Endothelial cell of umbilical vein (primary cell): Measurements from ENCODE around the gene NR6A1. TPM values are rescaled to one million over a fixed set of nuclear protein-coding genes. Genes with fewer than 3 reads are reported as not detected.
A peak's percentile ranks its signal among the peaks of the same experiment; 100 is the strongest.

Experiments
- BruUV-seq: library from RNA; stranded (reverse); fragments of 400-500 nt; replicated peaks from 2 replicates; lab custom pipeline; 2021; lab: Mats Ljungman, UMichigan
- CTCF ChIA-PET: fragments of 300-600, 350-600 bp; sonication (Branson Sonifier 250); formaldehyde crosslinking; loops from one replicate; lab custom pipeline; 2021; ENCODE audit warnings: antibody characterized with exemption, inconsistent platforms; lab: Charles Lee
- POLR2A ChIA-PET: fragments of 300-600, 350-600 bp; sonication (Branson Sonifier 250); formaldehyde crosslinking; loops from one replicate; lab custom pipeline; 2021; ENCODE audit warnings: antibody characterized with exemption, inconsistent platforms; lab: Charles Lee
- DNase-seq: peaks from one replicate; pipeline ENCODE4 v3.0.0-alpha.2; 2011; ENCODE audit warnings: low read depth, low spot score
- FAIRE-seq: peaks from 2 replicates; lab custom pipeline; 2011; peaks lifted over from hg19 to GRCh38; lab: Jason Lieb, UNC
- H2AFZ ChIP-seq: 2 replicates; pipeline ENCODE4 v1.6.0; 2012; ENCODE audit warnings: low read depth, low read length, control low read depth, inconsistent platforms
- H3K27ac ChIP-seq: 2 replicates; pipeline ENCODE4 v1.5.1; 2011; ENCODE audit warnings: low read depth, mild to moderate bottlenecking, control low read depth, low read length, moderate library complexity; ENCODE audit not compliant: insufficient read depth
- H3K27me3 ChIP-seq, 2 experiments: 2 replicates each; pipeline versions ENCODE4 v1.6.0 to v1.6.1; 2011; ENCODE audit warnings: low read length in 2 of 2, mixed read lengths in 1 of 2; ENCODE audit not compliant: control insufficient read depth in 2 of 2, insufficient read depth in 2 of 2
- H3K36me3 ChIP-seq, 2 experiments: 2 replicates in 1 of 2; 3 replicates in 1 of 2; pipeline ENCODE4 v1.5.1; 2011; ENCODE audit warnings: low read length in 2 of 2, mild to moderate bottlenecking in 1 of 2, moderate library complexity in 1 of 2; ENCODE audit not compliant: control insufficient read depth in 2 of 2, insufficient read depth in 2 of 2; ENCODE audit errors: extremely low read depth in 1 of 2
- H3K4me1 ChIP-seq: 3 replicates; pipeline ENCODE4 v1.5.1; 2011; ENCODE audit warnings: mild to moderate bottlenecking, low read length; ENCODE audit not compliant: control insufficient read depth, insufficient read depth; ENCODE audit errors: extremely low read depth
- H3K4me2 ChIP-seq: 2 replicates; pipeline ENCODE4 v1.6.1; 2011; ENCODE audit warnings: low read length, control low read depth, mixed read lengths; ENCODE audit not compliant: insufficient read depth
- H3K4me3 ChIP-seq, 3 experiments: fragments of 200-600 bp in 1 of 3; sonication (generic), shearing (Covaris generic) in 1 of 3; replicated peaks in 1 of 3; 2 replicates each; pipeline ENCODE4 v1.5.1; 2011 to 2016; ENCODE audit warnings: control low read depth in 3 of 3, low read length in 3 of 3, mild to moderate bottlenecking in 2 of 3, inconsistent platforms in 1 of 3, low read depth in 1 of 3, moderate library complexity in 1 of 3; ENCODE audit not compliant: insufficient read depth in 1 of 3
- H3K79me2 ChIP-seq: 2 replicates; pipeline ENCODE4 v1.6.0; 2012; ENCODE audit warnings: low read length, inconsistent platforms; ENCODE audit not compliant: control insufficient read depth, insufficient read depth
- H3K9ac ChIP-seq: replicated peaks from 2 replicates; pipeline ENCODE3; 2011; ENCODE audit warnings: low read length, control low read depth; ENCODE audit not compliant: insufficient read depth; ENCODE audit errors: extremely low read depth
- H3K9me1 ChIP-seq: replicated peaks from 3 replicates; pipeline ENCODE4 v1.6.0; 2011; ENCODE audit warnings: mild to moderate bottlenecking, low read length; ENCODE audit not compliant: control insufficient read depth, insufficient read depth; ENCODE audit errors: extremely low read depth
- H3K9me3 ChIP-seq: replicated peaks from 2 replicates; pipeline ENCODE4 v1.5.1; 2012; ENCODE audit warnings: low read length, inconsistent platforms; ENCODE audit not compliant: control insufficient read depth, insufficient read depth
- H4K20me1 ChIP-seq: replicated peaks from 2 replicates; pipeline ENCODE3; 2011; ENCODE audit warnings: mild to moderate bottlenecking, low read length; ENCODE audit not compliant: control insufficient read depth, insufficient read depth; ENCODE audit errors: extremely low read depth
- EZH2 ChIP-seq: IDR thresholded peaks from 2 replicates; pipeline ENCODE4 v1.6.1; 2012; ENCODE audit warnings: borderline replicate concordance, low read depth, mild to moderate bottlenecking, moderate library complexity, low read length, inconsistent platforms; ENCODE audit not compliant: severe bottlenecking
- FOS ChIP-seq: IDR thresholded peaks from 2 replicates; pipeline ENCODE4 v1.6.1; 2011; ENCODE audit warnings: mild to moderate bottlenecking, low read length, moderate library complexity, borderline replicate concordance; ENCODE audit not compliant: insufficient read depth
- GATA2 ChIP-seq: IDR thresholded peaks from 2 replicates; pipeline ENCODE4 v1.7.0; 2011; ENCODE audit warnings: low read depth, mild to moderate bottlenecking, moderate library complexity, mixed read lengths, low read length; ENCODE audit not compliant: insufficient read length, insufficient read depth
- JUN ChIP-seq: IDR thresholded peaks from 2 replicates; pipeline ENCODE4 v1.6.1; 2011; ENCODE audit warnings: borderline replicate concordance, low read depth; ENCODE audit not compliant: insufficient read length, insufficient read depth
- MAX ChIP-seq: IDR thresholded peaks from 2 replicates; pipeline ENCODE4 v1.6.1; 2011; ENCODE audit not compliant: insufficient read depth, insufficient read length
- MYC ChIP-seq: IDR thresholded peaks from one replicate; pipeline ENCODE4 v1.6.1; 2011; ENCODE audit warnings: mild to moderate bottlenecking, low read depth, low read length
- POLR2A ChIP-seq: IDR thresholded peaks from 2 replicates; pipeline ENCODE4 v1.6.1; 2012; ENCODE audit warnings: low read depth, mild to moderate bottlenecking, control low read depth, low read length
- POLR2AphosphoS5 ChIP-seq: IDR thresholded peaks from 2 replicates; pipeline ENCODE4 v1.6.1; 2012; ENCODE audit warnings: low read depth, mild to moderate bottlenecking, control low read depth, low read length, moderate library complexity; ENCODE audit not compliant: insufficient read depth
- dilution Hi-C: fragments of 300-500 bp; cut with MboI; formaldehyde crosslinking; loops from one replicate; pipeline ENCODE4 v1.15.0; 2019; ENCODE audit warnings: low sequenced_read_pairs; ENCODE audit not compliant: extremely low pct_ligation_motif_present
- intact Hi-C: fragments of 100-400 bp; cut with micrococcal nuclease; formaldehyde crosslinking; loops from one replicate; pipeline ENCODE4 v1.10.0; 2022
- polyA plus RNA-seq, 4 experiments: library from polyadenylated mRNA; depleted of rRNA in 3 of 4; stranded (reverse) in 3 of 4; unstranded in 1 of 4; fragments of >200 nt; gene quantifications; 2 replicates each; pipeline versions ENCODE4 v1.2.1 to v1.2.3, GENCODE V29; 2011 to 2012; ENCODE audit warnings: missing spikeins in 1 of 4
- total RNA-seq: library from RNA; stranded (reverse); gene quantifications from 2 replicates; pipeline ENCODE4 v1.2.3, GENCODE V29; 2021

Gene NR6A1
- total and polyA plus RNA-seq, 2 donors (not counting 3 experiments of a cell fraction or from before 2014, with no cell fraction given): 0.17 to 1.2 TPM

DNA sequence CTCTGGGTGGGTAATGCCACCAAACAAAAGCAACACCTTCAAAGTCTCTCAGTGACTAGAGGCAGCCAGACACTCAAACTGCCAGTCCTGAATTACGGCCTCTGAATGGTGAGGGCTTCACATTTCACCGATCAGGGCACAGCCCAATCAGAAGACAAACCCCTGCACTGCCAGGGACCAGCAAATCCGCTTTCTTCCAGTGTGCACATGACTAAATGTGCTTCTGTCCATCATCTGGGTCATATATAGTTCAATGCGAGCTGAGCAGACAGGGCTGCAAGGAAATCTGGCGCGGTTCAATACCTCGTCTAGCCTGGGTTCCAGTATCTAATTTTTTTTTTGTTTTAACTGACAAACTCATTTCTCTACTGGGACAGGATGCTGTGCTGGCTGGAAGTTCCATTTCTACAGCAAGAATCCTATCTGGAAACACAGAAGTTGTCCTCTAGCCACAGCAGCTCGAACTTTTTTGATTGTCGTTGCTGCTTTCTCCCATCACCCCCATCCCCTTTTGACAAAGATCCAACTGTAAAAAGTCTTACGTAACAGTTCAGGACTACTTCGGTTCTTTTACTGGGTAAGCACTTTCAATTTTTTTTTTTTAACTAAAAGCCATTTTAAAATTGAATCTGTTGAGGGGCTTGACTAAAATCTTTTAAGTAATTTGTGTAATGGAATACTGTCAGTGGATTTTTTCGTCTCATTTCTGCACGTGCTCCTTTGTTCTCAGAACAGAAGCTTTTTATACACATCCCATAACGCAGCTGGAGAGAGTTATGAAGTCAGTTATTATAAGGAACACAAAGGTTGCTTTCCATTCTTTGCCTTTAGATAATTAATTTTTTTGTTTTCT lies 112.7 kb downstream of the NR6A1 start:
- dilution Hi-C loops: no loop called here
- BruUV-seq: TSS peak; percentile 79
- no peaks in the 10 kb centered on the region for H3K36me3 ChIP-seq
- CTCF ChIA-PET: interaction anchor here (0.7 to 5.1 kb wide), 8 partner anchors 13 to 195 kb away, joined by 3 to 59 read pairs (median 4); partner anchors contain the start of gene WDR38
- peak overlapping the region; percentile 100 for H3K9ac ChIP-seq
- H3K4me3 ChIP-seq: peak overlapping the region; percentile 53 to 100 (median 99)
- H3K9me3 ChIP-seq: no peaks in the 10 kb centered on the region
- peak; percentile 99 for TF ChIP-seq POLR2A
- TF ChIP-seq MAX: peak; percentile 65
- TF ChIP-seq EZH2: no peak
- TF ChIP-seq POLR2AphosphoS5: peak; percentile 97
- peak overlapping the region; percentile 98 for H3K27ac ChIP-seq
- DNase-seq (peak; percentile 95), FAIRE-seq (peak; percentile 76)
- no peaks in the 10 kb centered on the region for H3K9me1 ChIP-seq
- H4K20me1 ChIP-seq: no peaks in the 10 kb centered on the region
- peaks cover 33% of the 10 kb centered on the region for H3K4me1 ChIP-seq
- intact Hi-C loops: loop anchor here (1.0 to 5.0 kb wide), 6 partner anchors 14 to 241 kb away; partner anchors contain the start of genes ARPC5L, NR6A1 and PSMB7
- POLR2A ChIA-PET: interaction anchor here (0.7 to 1.5 kb wide), 3 partner anchors 18 to 213 kb away, joined by 3 read pairs; no protein-coding TSS in a partner anchor
- H3K79me2 ChIP-seq: peaks cover 33% of the 10 kb centered on the region
- no peaks in the 10 kb centered on the region for H3K27me3 ChIP-seq
- peak overlapping the region; percentile 96 for H3K4me2 ChIP-seq
- H2AFZ ChIP-seq: peak overlapping the region; percentile 69

DNA sequence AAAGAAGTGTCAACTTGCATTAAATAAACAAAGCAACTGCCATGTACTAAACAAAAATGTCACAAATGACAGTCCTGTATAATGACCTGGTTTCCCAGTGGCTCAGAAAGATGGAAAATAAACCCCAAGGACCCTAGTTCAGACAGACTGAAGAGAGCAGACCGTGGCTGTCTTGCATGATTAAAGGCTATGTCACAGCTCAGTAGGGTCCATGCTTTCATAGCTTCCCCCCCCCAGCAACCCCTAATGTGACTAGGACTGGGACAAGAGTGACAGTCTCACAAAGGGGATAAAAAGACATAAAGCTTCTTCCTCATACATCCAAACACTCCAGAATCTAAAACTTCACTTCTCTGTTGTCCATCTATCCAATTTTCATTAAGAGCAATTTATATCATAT lies 113.6 kb downstream of the NR6A1 start:
- no TSS peak for BruUV-seq
- Histone ChIP-seq H3K36me3 (no peaks in the 10 kb centered on the region), H3K4me3 (no peak overlapping the region), H3K27me3 (no peaks in the 10 kb centered on the region), H2AFZ (no peak overlapping the region), H3K9me1 (no peaks in the 10 kb centered on the region), H3K79me2 (peaks cover 29% of the 10 kb centered on the region), H3K4me1 (peaks cover 24% of the 10 kb centered on the region), H3K4me2 (no peak overlapping the region), H4K20me1 (no peaks in the 10 kb centered on the region), H3K9ac (no peak overlapping the region), H3K27ac (no peak overlapping the region), H3K9me3 (no peaks in the 10 kb centered on the region)
- dilution Hi-C loops (no loop called here), intact Hi-C loops (loop anchor here (5.0 kb wide), 1 partner anchor 240 kb away; the partner anchor contains the start of gene PSMB7)
- DNase-seq: no peak
- no peak for TF ChIP-seq FOS
- TF ChIP-seq JUN: no peak
- TF ChIP-seq MYC: no peak
- TF ChIP-seq GATA2: no peak
- ChIA-PET POLR2A (no interaction called here), CTCF (interaction anchor here (0.9 kb wide), 1 partner anchor 40 kb away, joined by 3 read pairs; no protein-coding TSS in a partner anchor)
- no peak for FAIRE-seq
